GM10266 (cell line): Measurements from ENCODE around the gene RAB43.
"Not testable (repeated sequence)": the region's sequence is repeated elsewhere in the genome, so short reads cannot be mapped to it uniquely, and the experiment has no call there.

Experiments used
- DNase-seq: peaks from one replicate; pipeline ENCODE4 v3.0.0; 2012; ENCODE audit errors: extremely low spot score
- TF ChIP-seq, protein P1 (sequence below): IDR thresholded peaks from 2 replicates; pipeline ENCODE4 v1.5.1; 2012; ENCODE audit warnings: mild to moderate bottlenecking, low read depth; ENCODE audit not compliant: control insufficient read depth, insufficient read depth; ENCODE audit errors: missing control alignments

RAB43 gene

DNA sequence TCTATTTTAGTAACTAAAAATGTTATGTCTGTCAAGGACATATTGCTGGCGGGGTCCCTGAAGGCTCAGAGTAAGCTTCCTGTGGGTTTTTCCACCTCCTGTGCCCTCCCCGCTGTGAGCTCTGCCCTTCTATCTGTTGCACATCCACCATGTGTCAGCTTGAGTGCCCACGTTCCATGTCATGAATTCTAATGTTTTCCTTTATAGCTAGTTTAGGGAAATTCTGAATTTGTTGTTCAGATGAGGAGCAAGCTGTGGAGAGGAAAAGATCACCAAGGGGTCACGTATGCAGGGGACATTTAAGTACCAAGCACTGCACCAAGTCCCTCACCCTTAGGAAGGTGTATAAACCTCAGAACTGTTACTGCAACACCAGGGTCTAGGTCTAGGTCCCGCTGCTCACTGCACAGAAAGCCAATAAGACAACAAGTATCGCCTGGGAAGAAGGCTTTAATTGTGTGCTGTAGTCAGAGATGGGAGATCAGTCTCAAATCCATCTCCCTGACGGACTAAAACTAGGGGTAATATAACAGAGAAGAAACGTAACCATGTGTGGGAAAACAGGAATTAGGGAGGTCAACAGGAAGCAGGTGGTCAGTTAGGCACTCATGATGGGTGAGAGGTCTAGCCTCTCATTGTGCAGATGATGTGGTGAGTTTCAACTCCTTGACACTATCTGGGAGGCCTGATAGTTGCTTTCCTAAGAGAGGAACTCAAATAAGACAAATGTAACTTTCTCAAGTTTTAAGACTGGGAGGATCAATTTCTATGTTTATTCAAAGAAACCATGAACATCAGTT is 51.3 kb downstream of the RAB43 start:
- TF ChIP-seq, protein P1, sequence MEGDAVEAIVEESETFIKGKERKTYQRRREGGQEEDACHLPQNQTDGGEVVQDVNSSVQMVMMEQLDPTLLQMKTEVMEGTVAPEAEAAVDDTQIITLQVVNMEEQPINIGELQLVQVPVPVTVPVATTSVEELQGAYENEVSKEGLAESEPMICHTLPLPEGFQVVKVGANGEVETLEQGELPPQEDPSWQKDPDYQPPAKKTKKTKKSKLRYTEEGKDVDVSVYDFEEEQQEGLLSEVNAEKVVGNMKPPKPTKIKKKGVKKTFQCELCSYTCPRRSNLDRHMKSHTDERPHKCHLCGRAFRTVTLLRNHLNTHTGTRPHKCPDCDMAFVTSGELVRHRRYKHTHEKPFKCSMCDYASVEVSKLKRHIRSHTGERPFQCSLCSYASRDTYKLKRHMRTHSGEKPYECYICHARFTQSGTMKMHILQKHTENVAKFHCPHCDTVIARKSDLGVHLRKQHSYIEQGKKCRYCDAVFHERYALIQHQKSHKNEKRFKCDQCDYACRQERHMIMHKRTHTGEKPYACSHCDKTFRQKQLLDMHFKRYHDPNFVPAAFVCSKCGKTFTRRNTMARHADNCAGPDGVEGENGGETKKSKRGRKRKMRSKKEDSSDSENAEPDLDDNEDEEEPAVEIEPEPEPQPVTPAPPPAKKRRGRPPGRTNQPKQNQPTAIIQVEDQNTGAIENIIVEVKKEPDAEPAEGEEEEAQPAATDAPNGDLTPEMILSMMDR = no peak

DNA sequence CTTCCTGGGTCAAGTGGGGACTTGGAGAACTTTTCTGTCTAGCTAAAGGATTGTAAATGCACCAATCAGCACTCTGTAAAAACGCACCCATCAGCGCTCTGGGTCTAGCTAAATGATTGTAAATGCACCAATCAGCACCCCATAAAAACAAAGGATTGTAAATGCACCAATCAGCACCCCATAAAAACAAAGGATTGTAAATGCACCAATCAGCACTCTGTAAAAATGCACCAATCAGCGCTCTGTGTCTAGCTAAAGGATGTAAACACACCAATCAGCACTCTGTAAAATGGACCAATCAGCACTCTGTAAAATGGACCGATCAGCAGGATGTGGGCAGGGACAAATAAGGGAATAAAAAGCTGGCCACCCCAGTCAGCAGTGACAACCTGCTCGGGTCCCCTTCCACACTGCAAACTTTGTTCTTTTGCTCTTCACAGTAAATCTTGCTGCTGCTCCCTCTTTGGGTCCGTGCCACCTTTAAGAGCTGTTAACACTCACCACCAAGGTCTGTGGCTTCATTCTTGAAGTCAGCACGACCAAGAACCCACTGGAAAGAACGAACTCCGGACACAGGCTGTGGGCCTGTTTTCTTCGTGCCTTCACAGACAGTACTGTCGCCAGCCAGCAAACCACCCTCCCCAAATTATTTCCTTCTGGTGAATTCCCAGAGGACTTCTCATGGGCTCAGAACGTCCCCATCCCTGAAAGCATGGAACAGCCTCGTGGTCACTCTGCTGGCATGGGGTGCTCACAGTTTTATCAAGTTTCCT is 52.1 kb downstream of the RAB43 start:
- DNase-seq = not testable (repeated sequence)

More for the DNA sequence above, 51.3 kb downstream of the RAB43 start:
- no peak for DNase-seq

DNA sequence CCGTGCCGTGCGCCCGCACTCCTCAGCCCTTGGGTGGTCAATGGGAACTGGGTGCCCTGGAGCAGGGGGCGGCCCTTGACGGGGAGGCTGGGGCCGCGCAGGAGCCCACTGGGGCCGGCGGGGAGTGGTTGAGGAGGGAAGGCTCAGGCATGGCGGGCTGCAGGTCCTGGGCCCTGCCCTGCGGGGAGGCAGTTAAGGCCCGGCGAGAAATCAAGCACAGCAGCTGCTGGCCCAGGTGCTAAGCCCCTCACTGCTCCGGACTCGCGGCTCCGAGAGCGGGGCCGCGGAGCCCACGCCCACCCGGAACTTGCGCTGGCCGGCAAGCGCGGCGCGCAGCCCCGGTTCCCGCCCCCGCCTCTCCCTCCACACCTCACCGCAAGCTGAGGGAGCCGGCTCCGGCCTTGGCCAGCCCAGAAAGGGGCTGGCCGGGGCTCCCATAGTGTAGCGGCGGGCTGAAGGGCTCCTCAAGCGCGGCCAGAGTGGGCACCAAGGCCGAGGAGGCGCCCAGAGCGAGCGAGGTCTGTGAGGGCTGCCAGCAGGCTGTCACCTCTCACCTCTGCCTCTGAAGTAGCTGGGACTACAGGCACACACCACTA is 53.2 kb downstream of the RAB43 start:
- TF ChIP-seq, protein P1 = no peak
- no peak for DNase-seq

DNA sequence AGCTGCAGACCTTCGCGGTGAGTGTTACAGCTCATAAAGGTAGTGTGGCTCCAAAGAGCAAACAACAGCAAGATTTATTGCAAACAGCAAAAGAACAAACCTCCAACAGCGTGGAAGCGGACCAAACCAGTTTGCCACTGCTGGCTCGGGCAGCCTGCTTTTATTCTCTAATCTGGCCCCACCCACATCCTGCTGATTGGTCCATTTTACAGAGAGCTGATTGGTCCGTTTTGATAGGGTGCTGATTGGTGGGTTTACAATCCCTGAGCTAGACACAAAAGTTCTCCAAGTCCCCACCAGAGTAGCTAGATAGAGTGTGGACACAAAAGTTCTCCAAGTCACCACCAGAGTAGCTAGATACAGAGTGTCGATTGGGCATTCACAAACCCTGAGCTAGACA is 53.9 kb downstream of the RAB43 start:
- DNase-seq = not testable (repeated sequence)

DNA sequence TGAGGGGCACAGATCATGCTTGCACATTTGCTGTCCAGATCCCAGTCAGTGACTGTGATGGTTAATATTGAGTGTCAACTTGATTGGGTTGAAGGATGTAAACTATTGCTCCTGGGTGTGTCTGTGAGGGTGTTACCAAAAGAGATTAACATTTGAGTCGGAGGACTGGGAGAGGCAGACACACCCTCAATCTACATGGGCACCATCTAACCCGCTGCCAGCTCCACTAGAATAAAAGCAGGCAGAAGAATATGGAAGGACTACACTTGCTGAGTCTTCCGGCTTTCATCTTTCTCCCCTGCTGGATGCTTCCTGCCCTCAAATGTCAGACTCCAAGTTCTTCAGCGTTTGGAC is 55.9 kb downstream of the RAB43 start:
- TF ChIP-seq, protein P1 = no peak

DNA sequence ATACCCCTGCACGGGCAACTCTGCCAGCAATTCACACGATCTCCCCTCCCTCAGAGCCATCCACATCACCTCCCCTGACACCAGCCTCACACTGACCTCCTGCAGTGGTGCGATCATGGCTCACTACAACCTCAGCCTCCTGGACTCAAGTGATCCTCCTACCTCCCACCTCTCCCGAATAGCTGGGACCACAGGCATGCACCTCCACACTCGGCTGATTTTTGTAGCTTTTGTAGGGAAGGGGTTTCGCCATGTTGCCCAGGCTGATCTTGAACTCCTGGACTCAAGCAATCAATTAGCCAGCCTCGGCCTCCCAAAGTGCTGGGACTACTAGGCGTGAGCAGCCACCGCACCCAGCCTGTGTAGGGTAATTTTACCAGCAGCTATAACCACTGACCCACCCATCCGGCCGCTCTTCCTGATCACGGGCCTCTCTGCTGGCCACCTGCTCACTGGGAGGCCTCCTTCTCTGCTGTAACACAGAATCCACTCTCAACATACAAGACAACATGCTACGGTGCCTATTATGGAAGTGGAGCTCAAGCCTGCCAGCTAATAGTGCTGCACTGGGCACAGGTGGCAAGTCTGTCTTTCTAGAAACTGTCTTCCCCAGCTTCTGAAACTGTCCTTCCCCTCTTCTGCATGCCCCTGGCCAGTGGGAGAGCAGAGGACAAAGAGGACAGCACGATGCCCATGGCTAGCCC is 56.4 kb downstream of the RAB43 start:
- no peak for DNase-seq
- TF ChIP-seq, protein P1 = no peak

More for the DNA sequence above, 55.9 kb downstream of the RAB43 start:
- no peak for DNase-seq

DNA sequence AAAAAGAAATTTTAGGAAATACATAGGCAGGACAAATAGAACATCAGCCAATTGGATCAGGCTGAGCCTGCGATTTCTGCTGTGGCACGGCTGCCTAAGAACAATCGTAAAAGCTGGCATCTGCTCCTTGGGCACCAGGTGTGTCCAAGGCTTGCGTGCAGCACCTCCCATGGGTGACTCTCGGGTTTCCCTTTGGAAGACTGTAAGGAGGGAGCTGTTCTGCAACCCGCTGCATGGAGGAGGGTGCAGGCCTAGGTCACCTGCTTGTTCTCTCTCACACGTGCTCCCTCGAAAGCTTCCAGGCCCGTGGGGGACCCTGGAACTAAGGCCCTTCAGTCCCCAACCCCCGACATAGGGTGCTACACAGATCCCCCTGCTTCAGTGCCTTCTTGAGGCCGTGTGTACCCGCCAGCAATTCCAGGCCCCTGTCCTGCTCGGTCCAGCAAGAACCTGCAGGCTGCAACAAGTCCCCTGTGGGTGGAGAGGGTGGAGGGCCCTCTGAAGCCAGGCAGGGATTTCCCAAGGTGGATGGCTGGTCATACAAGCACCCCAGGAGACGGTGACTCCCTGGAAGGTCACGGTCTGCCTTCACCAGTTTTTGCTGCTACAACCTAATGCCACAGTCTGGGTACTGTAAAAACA is 57.6 kb downstream of the RAB43 start:
- TF ChIP-seq, protein P1 = no peak
- no peak for DNase-seq
